Kidney (tissue), 14 donors: Measurements from ENCODE around the gene NPDC1. TPM values are rescaled to one million over a fixed set of nuclear protein-coding genes. Genes with fewer than 3 reads are reported as not detected.

Experiments
- DNase-seq, 5 donors: peaks; one replicate each; pipeline ENCODE4 v3.0.0-alpha.2; 2013 to 2020
- FAIRE-seq: peaks from 2 replicates; lab custom pipeline; 2012; peaks lifted over from hg19 to GRCh38; lab: Jason Lieb, UNC
- H3K27ac ChIP-seq, 2 donors: one replicate each; pipeline ENCODE4 v1.7.0; 2013; ENCODE audit warnings: low read depth in 2 of 2, low read length in 2 of 2, inconsistent platforms in 1 of 2
- H3K27me3 ChIP-seq: one replicate; pipeline ENCODE4 v1.7.1; 2013; ENCODE audit warnings: low read length, inconsistent platforms; ENCODE audit not compliant: control insufficient read depth, insufficient read depth
- H3K36me3 ChIP-seq, 3 donors: one replicate each; pipeline versions ENCODE4 v1.7.0 to v1.7.1; 2013; ENCODE audit warnings: low read length in 3 of 3, control low read depth in 1 of 3, inconsistent platforms in 1 of 3; ENCODE audit not compliant: insufficient read depth in 3 of 3, control insufficient read depth in 2 of 3
- H3K4me1 ChIP-seq, 3 donors: one replicate each; pipeline versions ENCODE4 v1.7.0 to v1.7.1; 2013; ENCODE audit warnings: low read length in 3 of 3, inconsistent platforms in 1 of 3, low read depth in 1 of 3; ENCODE audit not compliant: control insufficient read depth in 2 of 3, insufficient read depth in 2 of 3
- H3K4me3 ChIP-seq, 3 donors: one replicate each; pipeline versions ENCODE4 v1.7.0 to v1.8.1; 2013; ENCODE audit warnings: low read length in 3 of 3, control low read depth in 1 of 3, inconsistent platforms in 1 of 3
- H3K9ac ChIP-seq, 3 donors: one replicate each; pipeline versions ENCODE4 v1.7.0 to v1.7.1; 2013; ENCODE audit warnings: low read length in 3 of 3, control low read depth in 1 of 3, inconsistent platforms in 1 of 3
- H3K9me3 ChIP-seq, 3 donors: one replicate each; pipeline versions ENCODE4 v1.7.0 to v1.7.1; 2013; ENCODE audit warnings: low read length in 3 of 3, control low read depth in 1 of 3, inconsistent platforms in 1 of 3; ENCODE audit not compliant: control insufficient read depth in 2 of 3, insufficient read depth in 1 of 3
- intact Hi-C: fragments of 100-400 bp; cut with DNase I; formaldehyde crosslinking; loops from one replicate; pipeline ENCODE4 v1.11.1; 2022
- polyA plus RNA-seq: library from polyadenylated mRNA; stranded (reverse); fragments of 350-450 nt; fragmentation: Illumina TruSeq; extraction: RNeasy Lipid Tissue Mini Kit (QIAGEN cat#74804); gene quantifications from one replicate; pipeline ENCODE4 v1.2.3, GENCODE V29; 2014; ENCODE audit warnings: low read depth, low replicate concordance; ENCODE audit not compliant: insufficient read depth
- total RNA-seq: library from RNA; stranded (reverse); fragmentation: NEBNext Ultra II Directional; extraction: Animal tissue kit (Norgen Biotek cat#: 25700); gene quantifications from one replicate; pipeline ENCODE4 v1.2.1, GENCODE V29; 2021
- TF ChIP-seq, protein P1 (sequence below): IDR thresholded peaks from 3 replicates; pipeline ENCODE4 v1.5.1; 2012; ENCODE audit warnings: mild to moderate bottlenecking, moderate library complexity, borderline replicate concordance; ENCODE audit not compliant: insufficient read depth; ENCODE audit errors: extremely low read depth
- donor health status: control.
- donor health status: control.
- donor health status: control.
- donor health status: control.
- donor health status: control.
- donor health status: DM: yes; HTN: yes; CAD: no.
- donor health status: Normal renal cell carcinoma (clear cell type).

The NPDC1 gene
- total and polyA plus RNA-seq, 2 donors from 2014 or later, result 80.2 to 189 TPM

DNA sequence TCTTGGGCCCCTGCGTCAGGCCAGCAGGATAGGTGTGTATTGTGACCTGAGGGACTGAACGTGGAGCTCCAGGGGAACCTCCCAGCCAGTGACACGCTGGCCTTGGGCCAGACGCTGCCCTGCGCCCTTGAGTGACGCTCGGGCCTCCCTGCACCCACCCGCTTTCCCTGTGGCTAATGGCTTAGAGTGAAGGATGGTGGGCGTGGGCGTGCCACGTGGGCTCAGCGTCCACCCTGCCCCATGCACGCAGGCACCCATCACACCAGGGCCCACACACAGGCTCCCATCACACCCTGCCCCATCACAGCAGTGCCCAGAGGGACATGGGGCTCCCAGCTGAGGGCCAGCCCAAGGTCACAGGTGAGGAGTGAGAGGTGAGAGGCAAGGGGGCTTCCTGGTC lies 8.9 kb downstream of the NPDC1 start:
- TF ChIP-seq, protein P1, sequence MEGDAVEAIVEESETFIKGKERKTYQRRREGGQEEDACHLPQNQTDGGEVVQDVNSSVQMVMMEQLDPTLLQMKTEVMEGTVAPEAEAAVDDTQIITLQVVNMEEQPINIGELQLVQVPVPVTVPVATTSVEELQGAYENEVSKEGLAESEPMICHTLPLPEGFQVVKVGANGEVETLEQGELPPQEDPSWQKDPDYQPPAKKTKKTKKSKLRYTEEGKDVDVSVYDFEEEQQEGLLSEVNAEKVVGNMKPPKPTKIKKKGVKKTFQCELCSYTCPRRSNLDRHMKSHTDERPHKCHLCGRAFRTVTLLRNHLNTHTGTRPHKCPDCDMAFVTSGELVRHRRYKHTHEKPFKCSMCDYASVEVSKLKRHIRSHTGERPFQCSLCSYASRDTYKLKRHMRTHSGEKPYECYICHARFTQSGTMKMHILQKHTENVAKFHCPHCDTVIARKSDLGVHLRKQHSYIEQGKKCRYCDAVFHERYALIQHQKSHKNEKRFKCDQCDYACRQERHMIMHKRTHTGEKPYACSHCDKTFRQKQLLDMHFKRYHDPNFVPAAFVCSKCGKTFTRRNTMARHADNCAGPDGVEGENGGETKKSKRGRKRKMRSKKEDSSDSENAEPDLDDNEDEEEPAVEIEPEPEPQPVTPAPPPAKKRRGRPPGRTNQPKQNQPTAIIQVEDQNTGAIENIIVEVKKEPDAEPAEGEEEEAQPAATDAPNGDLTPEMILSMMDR, result no peak
- Histone ChIP-seq H3K36me3 (no peaks in the 10 kb centered on the region), H3K4me1 (peaks cover 0 to 3% (median 0%) of the 10 kb centered on the region in 3 donors), H3K27me3 (no peaks in the 10 kb centered on the region), H3K27ac (no peak overlapping the region), H3K9ac (no peak overlapping the region), H3K4me3 (no peak overlapping the region), H3K9me3 (no peaks in the 10 kb centered on the region)
- intact Hi-C loops, result loop anchor here (10.0 kb wide), 1 partner anchor 252 kb away; no protein-coding TSS in a partner anchor
- FAIRE-seq (no peak), DNase-seq (no peak)

DNA sequence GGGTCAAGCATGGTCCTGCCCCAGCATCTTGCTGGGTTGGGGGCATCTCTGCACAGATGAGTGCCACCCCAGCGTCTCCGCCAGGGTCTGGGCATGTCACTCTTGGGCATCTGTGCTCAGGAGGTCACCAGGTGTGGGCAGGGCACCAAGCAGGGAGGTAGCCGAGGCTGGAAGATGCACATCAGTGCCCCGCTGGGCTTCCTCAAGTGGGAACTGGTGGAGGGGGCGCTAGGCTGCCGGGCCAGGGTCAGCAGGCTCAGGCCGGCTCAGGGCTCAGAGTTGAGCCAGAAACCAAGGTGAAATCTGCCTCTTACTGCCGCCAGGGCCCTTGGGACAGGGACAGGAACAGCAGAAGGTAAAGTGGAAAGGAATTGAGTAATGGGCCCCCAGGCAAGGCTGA lies 10.0 kb downstream of the NPDC1 start:
- no peaks in the 10 kb centered on the region for H3K27me3 ChIP-seq
- FAIRE-seq (no peak), DNase-seq (no peak)
- H3K36me3 ChIP-seq, result no peaks in the 10 kb centered on the region
- no peaks in the 10 kb centered on the region for H3K9me3 ChIP-seq
- no peak overlapping the region for H3K4me3 ChIP-seq
- intact Hi-C loops, result loop anchor here (10.0 kb wide), 1 partner anchor 251 kb away; no protein-coding TSS in a partner anchor
- TF ChIP-seq, protein P1, result no peak
- peaks cover 0 to 3% (median 0%) of the 10 kb centered on the region in 3 donors for H3K4me1 ChIP-seq
- H3K27ac ChIP-seq, result no peak overlapping the region
- H3K9ac ChIP-seq, result no peak overlapping the region

DNA sequence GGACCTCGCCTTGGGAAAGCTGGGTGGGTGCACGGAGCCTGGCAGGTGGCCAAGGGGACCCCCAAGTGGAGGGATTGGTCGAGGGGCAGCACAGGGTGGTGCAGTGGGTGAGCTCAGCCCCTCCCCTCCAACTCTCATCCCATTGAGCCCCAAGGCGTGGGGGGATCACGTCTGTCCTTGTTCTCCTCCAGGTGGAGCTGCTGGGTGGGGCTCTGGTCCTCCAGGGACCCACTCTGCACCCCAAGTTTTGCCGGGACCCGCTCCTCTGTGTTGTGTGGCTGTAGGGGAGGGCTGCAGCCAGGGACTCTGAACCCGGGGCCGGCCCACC lies 10.5 kb downstream of the NPDC1 start:
- Histone ChIP-seq H3K27me3 (no peaks in the 10 kb centered on the region), H3K27ac (no peak overlapping the region), H3K36me3 (no peaks in the 10 kb centered on the region), H3K9ac (no peak overlapping the region), H3K4me3 (no peak overlapping the region), H3K9me3 (no peaks in the 10 kb centered on the region), H3K4me1 (peaks cover 0 to 5% (median 0%) of the 10 kb centered on the region in 3 donors)
- TF ChIP-seq, protein P1, result no peak
- DNase-seq, result no peak
- intact Hi-C loops, result loop anchor here (10.0 kb wide), 1 partner anchor 251 kb away; no protein-coding TSS in a partner anchor
- no peak for FAIRE-seq
